Right lobe of liver (tissue), 6 donors: ENCODE data around the gene ATP1B4. TPM values are rescaled to one million over a fixed set of nuclear protein-coding genes. Genes with fewer than 3 reads are reported as not detected.
A peak's percentile ranks its signal among the peaks of the same experiment; 100 is the strongest.

Experiments
- ATAC-seq, 4 donors: fragments of 200-7000 bp; cut with Tn5 transposase; one replicate each; pipeline ENCODE4 v1.9.1; 2020; ENCODE audit warnings: mild to moderate bottlenecking in 4 of 4, moderate library complexity in 4 of 4
- DNase-seq, 3 donors: peaks; one replicate each; pipeline ENCODE4 v3.0.0-alpha.2; 2020
- H3K27ac ChIP-seq, 3 donors: fragments of 200-600 bp; one replicate each; pipeline ENCODE4 v1.8.0; 2022
- H3K27me3 ChIP-seq, 2 donors: fragments of 200-600 bp; one replicate each; pipeline ENCODE4 v1.8.0; 2022
- H3K36me3 ChIP-seq, 4 donors: fragments of 200-600 bp; sonication (generic) in 1 of 4; one replicate each; pipeline versions ENCODE4 v1.5.1 to v1.8.0; 2017 to 2022; ENCODE audit warnings: control low read depth in 1 of 4
- H3K4me1 ChIP-seq, 4 donors: fragments of 200-600 bp; sonication (generic) in 1 of 4; one replicate each; pipeline versions ENCODE4 v1.5.1 to v1.8.0; 2017 to 2022; ENCODE audit warnings: control low read depth in 1 of 4
- H3K4me3 ChIP-seq, 3 donors: fragments of 200-600 bp; one replicate each; pipeline ENCODE4 v1.8.0; 2022
- H3K9me3 ChIP-seq, 4 donors: fragments of 200-600 bp; sonication (generic) in 1 of 4; one replicate each; pipeline versions ENCODE4 v1.5.1 to v1.8.0; 2017 to 2022; ENCODE audit warnings: control low read depth in 1 of 4
- CTCF ChIP-seq, 4 donors: fragments of 200-600 bp in 3 of 4; fragments of 450-650 bp in 1 of 4; IDR thresholded peaks; one replicate each; pipeline versions ENCODE4 v1.5.1 to v1.8.0; 2016 to 2022; ENCODE audit warnings: antibody characterized with exemption in 4 of 4, mild to moderate bottlenecking in 2 of 4
- POLR2A ChIP-seq: fragments of 450-650 bp; IDR thresholded peaks from one replicate; pipeline ENCODE4 v1.6.1; 2017; ENCODE audit warnings: antibody characterized with exemption, mild to moderate bottlenecking
- WGBS: methylation state at CpG from one replicate; pipeline ENCODE4 v1.1.6; 2018; ENCODE audit warnings: low coverage, low lambda C conversion rate; ENCODE audit not compliant: insufficient coverage; ENCODE audit errors: missing lambda C conversion rate; 5-methylcytosine and 5-hydroxymethylcytosine counted together
- intact Hi-C, 2 donors: fragments of 100-400 bp; cut with DNase I; formaldehyde crosslinking; loops; one replicate each; pipeline versions ENCODE4 v1.11.2 to v1.14.1; 2022
- total RNA-seq, 6 experiments: library from RNA; depleted of rRNA in 2 of 6; stranded (reverse); fragments of >200 nt in 2 of 6; fragmentation: NEBNext Ultra II Directional in 3 of 6; extraction: Animal tissue kit (Norgen Biotek cat#: 25700) in 3 of 6; gene quantifications; one replicate each; pipeline versions ENCODE4 v1.1.0 to v1.2.4, GENCODE V29; 2016 to 2023
- donor health status: DM: no; HTN: yes; CAD: no.
- donor health status: DM: no; HTN: no; CAD: no.
- donor health status: DM: no; HTN: no; CAD: no.
- donor health status: DM: no; HTN: yes; CAD: no.
- donor health status: DM: no; HTN: yes; CAD: no.

The ATP1B4 gene
- total RNA-seq, 6 experiments from 2014 or later = not detected

- ATAC-seq (peak; percentile 33 to 56 (median 48)), DNase-seq (no peak)
- Histone ChIP-seq H3K27me3 (peaks cover 0 to 3% of the 10 kb centered on the region in 2 donors), H3K4me3 (no peak overlapping the region), H3K9me3 (no peaks in the 10 kb centered on the region), H3K36me3 (no peaks in the 10 kb centered on the region), H3K4me1 (no peaks in the 10 kb centered on the region), H3K27ac (no peak overlapping the region)
- WGBS = 13% methylated on average over 3 of the region's 3 CpGs
- intact Hi-C loops = no loop called here
- TF ChIP-seq CTCF (IDR thresholded peaks at IDR 0.05) = peak; percentile 10 to 24 (median 18)
- TF ChIP-seq POLR2A = no peak
Measured at GRCh38 chrX:120380699-120381098, 18.8 kb downstream of the ATP1B4 start.

DNA sequence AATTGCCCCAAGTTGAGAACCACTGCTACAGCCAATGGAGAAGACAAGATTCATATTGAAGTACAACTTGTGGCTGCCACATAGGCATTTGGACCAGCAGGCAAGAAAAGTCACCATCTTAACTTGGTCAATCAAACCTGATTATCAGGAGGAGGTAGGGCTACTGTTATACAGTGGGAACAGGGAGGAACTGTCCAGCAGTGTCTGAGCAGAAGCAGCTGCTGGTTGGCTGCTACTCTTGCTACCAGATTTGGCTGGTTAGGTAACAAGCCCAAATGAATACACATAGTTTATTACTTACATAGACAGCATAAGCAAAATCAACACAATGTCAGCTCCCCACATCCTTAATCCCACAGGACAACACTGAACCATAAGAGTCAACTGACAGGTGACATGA lies 39.4 kb downstream of the ATP1B4 start:
- H3K27me3 ChIP-seq = peaks cover 0 to 4% of the 10 kb centered on the region in 2 donors
- intact Hi-C loops = no loop called here
- no peaks in the 10 kb centered on the region for H3K36me3 ChIP-seq
- H3K4me3 ChIP-seq = no peak overlapping the region
- ATAC-seq = no peak
- no peak overlapping the region for H3K27ac ChIP-seq
- TF ChIP-seq CTCF (IDR thresholded peaks at IDR 0.05) = no peak
- TF ChIP-seq POLR2A = no peak
- no peaks in the 10 kb centered on the region for H3K4me1 ChIP-seq
- DNase-seq = no peak
- H3K9me3 ChIP-seq = no peaks in the 10 kb centered on the region

- H3K36me3 ChIP-seq = no peaks in the 10 kb centered on the region
- WGBS = 77% methylated on average over 2 of the region's 2 CpGs
- TF ChIP-seq CTCF (IDR thresholded peaks at IDR 0.05) = no peak
- no peak for TF ChIP-seq POLR2A
- no peaks in the 10 kb centered on the region for H3K9me3 ChIP-seq
- H3K27ac ChIP-seq = no peak overlapping the region
- DNase-seq = no peak
- no peak for ATAC-seq
- intact Hi-C loops = no loop called here
- H3K27me3 ChIP-seq = peaks cover 0 to 4% of the 10 kb centered on the region in 2 donors
- no peaks in the 10 kb centered on the region for H3K4me1 ChIP-seq
- H3K4me3 ChIP-seq = no peak overlapping the region
Measured at GRCh38 chrX:120402369-120402768, 40.5 kb downstream of the ATP1B4 start.

GRCh38 chrX:120406638-120407037 lies 44.7 kb downstream of the ATP1B4 start:
- no peak overlapping the region for H3K27ac ChIP-seq
- H3K27me3 ChIP-seq = peaks cover 0 to 4% of the 10 kb centered on the region in 2 donors
- DNase-seq (no peak), ATAC-seq (no peak)
- H3K9me3 ChIP-seq = no peaks in the 10 kb centered on the region
- no peaks in the 10 kb centered on the region for H3K4me1 ChIP-seq
- 72% methylated on average over 5 of the region's 5 CpGs for WGBS
- TF ChIP-seq POLR2A (no peak), CTCF (IDR thresholded peaks at IDR 0.05) (no peak)
- H3K36me3 ChIP-seq = no peaks in the 10 kb centered on the region
- H3K4me3 ChIP-seq = no peak overlapping the region
- intact Hi-C loops = no loop called here

DNA sequence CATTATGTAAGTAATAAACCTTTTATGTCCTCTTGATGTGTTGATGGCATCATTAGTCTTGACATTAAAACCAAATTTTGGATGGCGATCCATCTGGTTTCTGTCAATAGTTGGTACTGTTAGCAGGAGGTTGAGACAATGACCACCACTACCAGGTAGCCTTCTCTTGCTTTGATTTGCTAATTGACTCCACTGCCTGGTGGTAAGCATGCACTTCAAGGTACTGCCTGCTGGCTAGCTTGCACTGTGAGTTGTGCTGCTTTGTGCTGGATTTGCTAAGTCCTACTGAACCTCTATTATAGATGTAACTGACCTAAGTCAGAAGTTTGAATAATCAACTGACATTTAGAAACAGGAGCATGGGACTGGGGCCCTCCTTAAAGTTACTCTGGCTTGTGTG lies 46.3 kb downstream of the ATP1B4 start:
- DNase-seq (no peak), ATAC-seq (no peak)
- Histone ChIP-seq H3K27me3 (peaks cover 0 to 4% of the 10 kb centered on the region in 2 donors), H3K4me1 (no peaks in the 10 kb centered on the region), H3K27ac (no peak overlapping the region), H3K4me3 (no peak overlapping the region), H3K36me3 (no peaks in the 10 kb centered on the region), H3K9me3 (no peaks in the 10 kb centered on the region)
- TF ChIP-seq CTCF (IDR thresholded peaks at IDR 0.05) (no peak), POLR2A (no peak)
- WGBS = 77% methylated on average over 1 of the region's 1 CpG
- intact Hi-C loops = no loop called here
